Nephron (organoid): ENCODE results near the gene NMT2.

Experiments
- H3K27ac Mint-ChIP-seq, 3 experiments: 2 replicates each; pipeline ENCODE4 v1.8.0; 2020; ENCODE audit warnings: mixed read lengths in 3 of 3, mild to moderate bottlenecking in 2 of 3, moderate library complexity in 1 of 3
- H3K27me3 Mint-ChIP-seq: 2 replicates; pipeline ENCODE4 v1.8.0; 2021; ENCODE audit warnings: low read depth, mild to moderate bottlenecking, moderate library complexity, mixed read lengths
- H3K36me3 Mint-ChIP-seq: 2 replicates; pipeline ENCODE4 v1.8.0; 2020; ENCODE audit warnings: low read depth, mixed read lengths
- H3K4me1 Mint-ChIP-seq: 2 replicates; pipeline ENCODE4 v1.8.0; 2020; ENCODE audit warnings: mixed read lengths
- H3K4me3 Mint-ChIP-seq, 3 experiments: 2 replicates each; pipeline ENCODE4 v1.8.0; 2020; ENCODE audit warnings: mild to moderate bottlenecking in 3 of 3, mixed read lengths in 3 of 3, moderate library complexity in 2 of 3
- H3K9me3 Mint-ChIP-seq: 2 replicates; pipeline ENCODE4 v1.8.0; 2020; ENCODE audit warnings: mixed read lengths
- CTCF ChIP-seq, 3 experiments: fragments of 200-600 bp; sonication (generic); IDR thresholded peaks; one replicate each; pipeline ENCODE4 v1.5.0; 2021; ENCODE audit warnings: antibody characterized with exemption in 3 of 3; ENCODE audit not compliant: unreplicated experiment in 3 of 3

The NMT2 gene

GRCh38 chr10:15058689-15059088, 109.8 kb downstream of the NMT2 start:
- Mint-ChIP-seq H3K9me3 (peaks cover 15% of the 10 kb centered on the region), H3K4me3 (no peak overlapping the region), H3K27ac (no peak overlapping the region), H3K27me3 (peaks cover 6% of the 10 kb centered on the region), H3K36me3 (peaks cover 4% of the 10 kb centered on the region), H3K4me1 (no peaks in the 10 kb centered on the region)
- TF ChIP-seq CTCF (IDR thresholded peaks at IDR 0.05; ENCODE audit: unreplicated experiment in 3 of 3), result no peak
